Measurements from ENCODE around the gene NOX5. TPM values are rescaled to one million over a fixed set of nuclear protein-coding genes. Genes with fewer than 3 reads are reported as not detected.

Gene NOX5
- total and polyA plus RNA-seq, 4 donors = under 0.01 to 0.08 (median 0.01) TPM

- no peak overlapping the region for H3K4me3 ChIP-seq (ENCODE audit: low read depth in 1 of 3, low read length in 3 of 3)
- no peak overlapping the region for H3K9ac ChIP-seq (ENCODE audit: low read depth in 1 of 2, low read length in 2 of 2)
- no peak overlapping the region for H3K27ac ChIP-seq (ENCODE audit: low read depth in 1 of 2, low read length in 2 of 2)
- H3K4me1 ChIP-seq (ENCODE audit: control insufficient read depth in 4 of 4, insufficient read depth in 4 of 4, low read length in 3 of 4) = no peaks in the 10 kb centered on the region
- DNase-seq (ENCODE audit: low spot score) = no peak
- H3K9me3 ChIP-seq (ENCODE audit: control insufficient read depth in 4 of 4, low read length in 3 of 4) = no peaks in the 10 kb centered on the region
- no peaks in the 10 kb centered on the region for H3K36me3 ChIP-seq (ENCODE audit: control insufficient read depth in 4 of 4, insufficient read depth in 3 of 4, low read depth in 1 of 4, low read length in 3 of 4)
- WGBS = 80% methylated on average over 2 of the region's 2 CpGs
- TF ChIP-seq JUND (IDR thresholded peaks at IDR 0.05) (no peak), YY1 (IDR thresholded peaks at IDR 0.05) (no peak), MAX (IDR thresholded peaks at IDR 0.05) (no peak), HNF4A (conservative IDR thresholded peaks at IDR 0.05) (no peak), RAD21 (IDR thresholded peaks at IDR 0.05) (no peak), CTCF (IDR thresholded peaks at IDR 0.05; ENCODE audit: low read depth, low read length, missing input control) (no peak), TAF1 (conservative IDR thresholded peaks at IDR 0.05) (no peak), EGR1 (IDR thresholded peaks at IDR 0.05; ENCODE audit: low read depth in 2 of 2) (no peak)
- peaks cover 0 to 7% (median 0%) of the 10 kb centered on the region in 4 donors for H3K27me3 ChIP-seq (ENCODE audit: control insufficient read depth in 4 of 4, insufficient read depth in 4 of 4, low read length in 3 of 4)
These were observed 24.8 kb upstream of the NOX5 start for GRCh38 chr15:68989541-68990230.

DNA sequence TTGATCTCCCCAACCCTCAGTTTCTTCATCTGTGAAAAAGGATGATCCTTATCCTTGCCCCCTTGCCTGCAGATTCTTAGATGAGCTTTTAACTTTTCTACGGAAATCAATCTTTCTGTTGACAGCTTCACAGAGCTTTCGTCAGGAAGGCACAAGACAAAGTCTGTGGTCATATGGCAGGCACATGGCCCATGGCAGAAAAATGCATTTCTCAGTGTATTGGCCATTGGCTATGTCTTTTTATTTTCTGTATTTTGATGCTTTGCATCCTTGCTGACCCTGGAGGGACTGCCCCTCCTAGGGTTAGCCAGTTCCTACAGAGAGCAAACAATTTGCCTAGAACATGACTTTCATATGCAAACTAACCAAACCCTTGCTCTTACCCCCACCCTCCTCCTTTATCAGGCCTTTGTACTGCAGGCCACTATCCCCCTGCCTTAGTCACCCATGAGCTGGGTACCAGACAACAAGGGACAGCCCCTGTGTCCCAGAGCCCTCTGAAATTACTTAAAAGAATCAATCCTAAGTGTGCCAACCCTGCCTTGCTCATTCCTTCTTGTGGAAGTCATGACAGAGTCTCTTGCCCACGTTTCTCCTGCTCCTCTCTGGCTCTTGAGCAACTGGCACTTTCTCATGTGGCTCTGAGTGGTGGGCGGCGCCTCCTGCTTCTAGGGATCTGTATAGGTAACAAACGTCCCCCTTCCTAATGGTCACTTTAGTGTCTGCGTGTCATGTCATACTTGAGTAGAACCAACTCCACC, 24.1 kb upstream of the NOX5 start:
- peaks cover 0 to 7% (median 0%) of the 10 kb centered on the region in 4 donors for H3K27me3 ChIP-seq (ENCODE audit: control insufficient read depth in 4 of 4, insufficient read depth in 4 of 4, low read length in 3 of 4)
- H3K27ac ChIP-seq (ENCODE audit: low read depth in 1 of 2, low read length in 2 of 2) = no peak overlapping the region
- DNase-seq (ENCODE audit: low spot score) = no peak
- no peak overlapping the region for H3K9ac ChIP-seq (ENCODE audit: low read depth in 1 of 2, low read length in 2 of 2)
- no peaks in the 10 kb centered on the region for H3K4me1 ChIP-seq (ENCODE audit: control insufficient read depth in 4 of 4, insufficient read depth in 4 of 4, low read length in 3 of 4)
- WGBS = 83% methylated on average over 7 of the region's 7 CpGs
- H3K4me3 ChIP-seq (ENCODE audit: low read depth in 1 of 3, low read length in 3 of 3) = no peak overlapping the region
- no peak for TF ChIP-seq HNF4A (conservative IDR thresholded peaks at IDR 0.05)
- no peak for TF ChIP-seq GABPA (IDR thresholded peaks at IDR 0.05 in 1 of 2, conservative IDR thresholded peaks at IDR 0.05 in 1 of 2)
- no peak for TF ChIP-seq REST (IDR thresholded peaks at IDR 0.05)
- no peak for TF ChIP-seq CTCF (IDR thresholded peaks at IDR 0.05; ENCODE audit: low read depth, low read length, missing input control)
- TF ChIP-seq RXRA (IDR thresholded peaks at IDR 0.05) = no peak
- no peak for TF ChIP-seq NR2F2 (IDR thresholded peaks at IDR 0.05)
- TF ChIP-seq YY1 (IDR thresholded peaks at IDR 0.05) = no peak
- TF ChIP-seq, protein P1, sequence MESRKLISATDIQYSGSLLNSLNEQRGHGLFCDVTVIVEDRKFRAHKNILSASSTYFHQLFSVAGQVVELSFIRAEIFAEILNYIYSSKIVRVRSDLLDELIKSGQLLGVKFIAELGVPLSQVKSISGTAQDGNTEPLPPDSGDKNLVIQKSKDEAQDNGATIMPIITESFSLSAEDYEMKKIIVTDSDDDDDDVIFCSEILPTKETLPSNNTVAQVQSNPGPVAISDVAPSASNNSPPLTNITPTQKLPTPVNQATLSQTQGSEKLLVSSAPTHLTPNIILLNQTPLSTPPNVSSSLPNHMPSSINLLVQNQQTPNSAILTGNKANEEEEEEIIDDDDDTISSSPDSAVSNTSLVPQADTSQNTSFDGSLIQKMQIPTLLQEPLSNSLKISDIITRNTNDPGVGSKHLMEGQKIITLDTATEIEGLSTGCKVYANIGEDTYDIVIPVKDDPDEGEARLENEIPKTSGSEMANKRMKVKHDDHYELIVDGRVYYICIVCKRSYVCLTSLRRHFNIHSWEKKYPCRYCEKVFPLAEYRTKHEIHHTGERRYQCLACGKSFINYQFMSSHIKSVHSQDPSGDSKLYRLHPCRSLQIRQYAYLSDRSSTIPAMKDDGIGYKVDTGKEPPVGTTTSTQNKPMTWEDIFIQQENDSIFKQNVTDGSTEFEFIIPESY (IDR thresholded peaks at IDR 0.05) = no peak
- TF ChIP-seq MAX (IDR thresholded peaks at IDR 0.05) = no peak
- TF ChIP-seq EGR1 (IDR thresholded peaks at IDR 0.05; ENCODE audit: low read depth in 2 of 2) = no peak
- no peak for TF ChIP-seq FOXA2 (IDR thresholded peaks at IDR 0.05)
- no peak for TF ChIP-seq JUND (IDR thresholded peaks at IDR 0.05)
- no peak for TF ChIP-seq TAF1 (conservative IDR thresholded peaks at IDR 0.05)
- TF ChIP-seq ATF3 (IDR thresholded peaks at IDR 0.05) = no peak
- H3K9me3 ChIP-seq (ENCODE audit: control insufficient read depth in 4 of 4, low read length in 3 of 4) = no peaks in the 10 kb centered on the region
- no peaks in the 10 kb centered on the region for H3K36me3 ChIP-seq (ENCODE audit: control insufficient read depth in 4 of 4, insufficient read depth in 3 of 4, low read depth in 1 of 4, low read length in 3 of 4)

Measured in liver (tissue), 9 donors.